Esophagus squamous epithelium (tissue), 4 donors: ENCODE data around the gene CAVIN2.

Source experiments
- POLR2A ChIP-seq, 4 donors: fragments of 450-650 bp; IDR thresholded peaks; one replicate each; pipeline ENCODE4 v1.6.1; 2017; ENCODE audit warnings: antibody characterized with exemption in 4 of 4, mild to moderate bottlenecking in 4 of 4, moderate library complexity in 3 of 4
- TF ChIP-seq, protein P1 (sequence below), 6 experiments: fragments of 450-650 bp in 4 of 6; fragments of 200-600 bp in 2 of 6; sonication (generic) in 2 of 6; IDR thresholded peaks; one replicate each; pipeline ENCODE4 v1.5.1; 2016 to 2019; ENCODE audit warnings: antibody characterized with exemption in 6 of 6, mild to moderate bottlenecking in 4 of 6, moderate library complexity in 4 of 6

- no peak for TF ChIP-seq POLR2A (IDR thresholded peaks at IDR 0.05)
- TF ChIP-seq, protein P1, sequence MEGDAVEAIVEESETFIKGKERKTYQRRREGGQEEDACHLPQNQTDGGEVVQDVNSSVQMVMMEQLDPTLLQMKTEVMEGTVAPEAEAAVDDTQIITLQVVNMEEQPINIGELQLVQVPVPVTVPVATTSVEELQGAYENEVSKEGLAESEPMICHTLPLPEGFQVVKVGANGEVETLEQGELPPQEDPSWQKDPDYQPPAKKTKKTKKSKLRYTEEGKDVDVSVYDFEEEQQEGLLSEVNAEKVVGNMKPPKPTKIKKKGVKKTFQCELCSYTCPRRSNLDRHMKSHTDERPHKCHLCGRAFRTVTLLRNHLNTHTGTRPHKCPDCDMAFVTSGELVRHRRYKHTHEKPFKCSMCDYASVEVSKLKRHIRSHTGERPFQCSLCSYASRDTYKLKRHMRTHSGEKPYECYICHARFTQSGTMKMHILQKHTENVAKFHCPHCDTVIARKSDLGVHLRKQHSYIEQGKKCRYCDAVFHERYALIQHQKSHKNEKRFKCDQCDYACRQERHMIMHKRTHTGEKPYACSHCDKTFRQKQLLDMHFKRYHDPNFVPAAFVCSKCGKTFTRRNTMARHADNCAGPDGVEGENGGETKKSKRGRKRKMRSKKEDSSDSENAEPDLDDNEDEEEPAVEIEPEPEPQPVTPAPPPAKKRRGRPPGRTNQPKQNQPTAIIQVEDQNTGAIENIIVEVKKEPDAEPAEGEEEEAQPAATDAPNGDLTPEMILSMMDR (IDR thresholded peaks at IDR 0.05) = no peak
Observed at GRCh38 chr2:191818725-191819350, 28.1 kb downstream of the CAVIN2 start.
